ENCODE data around the gene GSC.

GRCh38 chr14:94746131-94746530, 23.8 kb downstream of the GSC start:
- TF ChIP-seq CTCF (conservative IDR thresholded peaks at IDR 0.05; ENCODE audit: low read depth, low read length): no peak
- TF ChIP-seq POLR2A (IDR thresholded peaks at IDR 0.05; ENCODE audit: low read depth, low read length): no peak
- no peak for TF ChIP-seq MXI1 (IDR thresholded peaks at IDR 0.05; ENCODE audit: borderline replicate concordance, low read depth, low read length)
- TF ChIP-seq MAFK (IDR thresholded peaks at IDR 0.05; ENCODE audit: low read depth, low read length): no peak
- TF ChIP-seq BHLHE40 (IDR thresholded peaks at IDR 0.05; ENCODE audit: low read depth, low read length): no peak
- no peak for TF ChIP-seq CHD1 (IDR thresholded peaks at IDR 0.05; ENCODE audit: low read depth, low read length)
- no peak for TF ChIP-seq MAZ (IDR thresholded peaks at IDR 0.05; ENCODE audit: borderline replicate concordance, low read depth, low read length)
- TF ChIP-seq RAD21 (IDR thresholded peaks at IDR 0.05; ENCODE audit: low read length): no peak
- no peak for TF ChIP-seq RFX5 (IDR thresholded peaks at IDR 0.05; ENCODE audit: low read depth, low read length)
- no peak for TF ChIP-seq CEBPB (IDR thresholded peaks at IDR 0.05; ENCODE audit: low read depth, low read length)

Data from IMR-90 (cell line).